NCI-H2196 (cell line): Measurements from ENCODE around the gene SHISA8.

Experiments used
- DNase-seq: peaks from one replicate; lab custom pipeline; 2025; ENCODE audit not compliant: unreplicated experiment; lab: John Stamatoyannopoulos, UW

Gene SHISA8

DNA sequence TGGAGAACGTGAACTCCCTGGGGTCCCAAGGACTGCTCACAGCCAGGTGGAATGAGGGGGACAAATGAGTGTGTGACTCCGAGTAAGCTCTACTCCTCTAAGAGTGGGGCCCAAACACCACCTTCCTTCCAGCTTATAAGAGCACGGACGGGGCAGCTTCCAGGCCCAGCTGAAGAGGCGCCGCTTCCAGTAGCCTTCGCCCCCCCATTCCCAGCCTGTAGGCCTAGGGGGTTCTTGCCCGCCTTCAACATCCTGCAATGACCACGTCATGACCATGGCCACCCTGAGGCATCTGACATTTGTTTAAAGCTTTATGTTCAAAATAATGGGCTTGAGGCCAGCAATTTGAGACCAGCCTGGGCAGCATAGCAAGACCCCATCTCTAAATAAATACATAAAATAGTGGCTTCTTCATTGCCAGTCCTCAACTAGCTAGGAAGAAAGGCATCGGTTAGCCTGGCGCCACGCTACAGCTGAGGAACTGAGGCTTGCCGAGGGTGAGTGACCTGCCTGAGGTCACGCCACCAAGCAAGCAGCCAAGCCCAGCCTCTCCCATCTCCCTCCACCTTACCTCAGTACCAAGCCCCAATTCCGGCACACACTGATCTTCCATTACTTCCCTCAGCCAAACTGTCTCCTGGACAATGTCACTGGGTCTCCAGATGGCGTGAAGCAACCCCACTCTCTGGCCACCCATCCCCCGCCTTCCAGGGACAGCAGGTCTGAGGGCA, 19.6 kb upstream of the SHISA8 start:
- no peak for DNase-seq

DNA sequence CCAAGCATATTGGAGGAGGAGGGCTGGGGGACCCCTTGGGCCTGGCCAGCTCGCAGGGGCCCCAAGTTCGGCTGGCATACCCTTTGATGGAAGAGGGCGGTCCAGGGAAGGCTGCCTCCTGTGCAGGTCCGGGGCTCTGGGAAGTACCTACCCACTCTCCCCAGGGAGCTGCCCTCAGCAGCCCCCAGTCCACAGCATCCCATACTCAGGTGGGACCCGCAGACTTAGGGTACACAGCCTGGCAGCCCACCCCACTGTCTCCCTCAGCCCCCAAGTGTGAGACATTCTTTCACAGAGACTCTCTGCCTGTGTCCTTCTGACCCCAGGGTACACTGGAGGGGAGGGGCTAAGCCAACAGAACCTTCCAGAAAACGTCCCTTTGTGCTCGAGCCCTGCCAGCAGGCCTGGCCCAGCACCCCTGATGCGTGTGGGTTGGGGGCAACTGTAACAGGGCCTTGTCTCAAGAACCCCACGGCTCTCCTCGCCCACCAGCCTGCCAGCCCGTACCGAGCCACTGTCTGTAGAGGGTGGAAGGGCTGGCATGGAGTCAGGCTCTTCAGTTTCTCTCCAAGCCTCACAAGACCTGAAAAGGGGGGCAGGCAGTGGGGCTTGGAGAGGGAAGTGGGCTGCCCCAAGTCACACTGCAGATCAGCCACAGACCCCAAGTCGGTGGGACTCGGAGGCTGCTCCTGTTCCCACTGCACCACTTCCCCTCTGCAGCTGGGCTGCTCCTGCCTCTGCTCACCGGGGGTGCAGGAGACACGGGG, 18.7 kb upstream of the SHISA8 start:
- DNase-seq: no peak

DNA sequence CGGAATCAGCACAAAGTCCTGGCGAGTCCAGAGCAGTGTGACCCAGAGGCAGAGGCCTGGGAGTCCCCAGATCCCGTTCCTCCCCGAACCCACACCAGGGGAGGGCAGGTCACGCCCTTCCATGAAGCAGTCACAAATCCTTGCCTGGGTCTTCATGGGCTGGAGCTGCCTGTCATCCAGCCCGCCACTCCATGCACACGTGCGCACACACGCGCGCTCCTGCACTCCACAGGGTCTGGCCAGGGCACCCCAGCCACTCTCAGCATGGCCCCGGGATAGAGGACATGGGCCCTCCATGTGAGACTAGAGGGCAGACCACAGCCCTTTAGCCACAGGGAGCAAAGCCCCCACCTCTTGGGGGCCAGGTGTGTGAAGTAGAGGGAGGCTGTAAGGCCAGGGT, 17.5 kb upstream of the SHISA8 start:
- no peak for DNase-seq

DNA sequence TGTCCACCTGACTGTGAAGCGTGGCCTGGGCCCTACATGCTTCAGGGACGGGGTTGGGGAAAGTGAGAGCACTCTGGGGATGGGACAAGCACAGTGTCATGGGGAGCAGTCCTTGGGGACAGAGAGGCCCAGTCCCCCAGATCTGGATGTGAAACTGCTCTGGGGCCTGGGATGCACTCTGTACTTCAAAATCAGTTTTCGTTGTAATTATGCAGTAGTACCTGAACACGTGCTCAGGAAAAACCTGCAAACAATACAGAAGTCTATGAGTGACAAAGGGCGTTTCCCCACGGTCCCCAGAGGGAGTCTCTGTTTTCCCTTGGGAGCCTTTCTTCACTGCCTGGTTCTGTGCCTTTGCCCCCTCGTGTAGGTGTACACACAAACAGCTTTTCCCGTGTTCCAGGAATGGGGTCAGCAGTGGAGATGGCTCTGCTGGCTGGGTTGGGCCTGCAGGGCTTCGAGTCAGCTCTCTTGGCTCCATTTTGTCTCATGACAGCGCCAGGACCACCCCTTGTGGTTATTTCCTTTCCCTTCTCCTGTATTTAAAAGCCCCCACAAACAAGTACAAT, 16.9 kb upstream of the SHISA8 start:
- no peak for DNase-seq

DNA sequence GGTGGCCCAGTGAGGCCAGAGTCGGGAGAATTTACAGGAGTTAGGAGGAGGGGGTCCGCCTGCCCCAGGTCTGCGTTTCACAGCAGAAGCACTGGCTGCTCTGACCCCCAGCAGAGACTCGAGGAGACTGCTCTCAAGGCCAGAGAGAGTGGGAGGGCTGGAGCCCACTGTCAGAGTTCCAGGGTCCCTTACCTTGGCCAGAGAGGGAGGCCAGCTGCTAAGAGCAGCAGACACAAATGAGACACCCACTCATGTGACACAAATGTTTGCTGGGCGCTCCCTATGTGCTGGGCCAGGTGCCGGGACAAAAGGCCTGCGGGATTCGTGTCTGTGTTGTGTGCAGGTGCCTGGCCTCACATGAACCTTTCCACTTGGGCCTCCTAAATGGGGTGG, 14.5 kb upstream of the SHISA8 start:
- DNase-seq: no peak

DNA sequence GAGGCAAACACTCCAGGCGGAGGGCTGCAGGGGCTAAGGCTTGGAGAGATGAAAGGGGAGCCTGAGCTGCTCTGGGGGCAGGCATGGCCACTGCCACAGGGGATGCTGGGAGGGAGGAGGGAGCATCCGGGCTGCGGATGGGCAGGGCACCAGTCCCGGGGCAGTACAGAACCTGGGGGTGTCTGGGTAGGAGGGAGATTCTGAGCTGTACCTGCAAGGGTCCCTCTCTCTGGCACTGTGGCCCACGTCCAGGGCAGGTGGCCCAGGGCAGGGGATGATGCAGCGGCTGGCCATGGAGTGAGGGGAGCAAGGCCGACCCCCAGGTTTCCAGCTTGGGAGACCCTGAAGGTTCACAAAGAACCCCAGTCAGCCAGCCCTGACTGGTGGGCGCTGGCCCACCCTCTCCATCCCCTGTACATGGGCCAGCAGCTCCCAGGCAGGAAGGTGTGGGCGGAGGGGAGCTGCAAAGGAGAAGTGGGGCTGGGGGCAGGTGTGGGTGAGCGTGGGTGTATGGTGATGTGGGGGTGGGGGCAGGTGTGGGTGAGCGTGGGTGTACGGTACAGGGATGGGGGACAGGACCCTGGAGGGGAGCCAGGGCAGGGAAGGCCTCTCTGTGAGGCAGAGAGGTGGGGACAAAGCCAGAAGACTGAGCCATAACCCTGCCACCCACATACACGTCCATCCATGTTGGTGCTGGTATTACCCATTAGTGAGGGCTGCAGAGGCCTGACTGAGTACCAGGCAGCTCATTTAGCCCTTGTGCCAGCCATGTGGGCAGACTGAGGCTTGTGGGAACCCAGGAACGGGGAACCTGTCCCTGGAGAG, 13.9 kb upstream of the SHISA8 start:
- DNase-seq: no peak

DNA sequence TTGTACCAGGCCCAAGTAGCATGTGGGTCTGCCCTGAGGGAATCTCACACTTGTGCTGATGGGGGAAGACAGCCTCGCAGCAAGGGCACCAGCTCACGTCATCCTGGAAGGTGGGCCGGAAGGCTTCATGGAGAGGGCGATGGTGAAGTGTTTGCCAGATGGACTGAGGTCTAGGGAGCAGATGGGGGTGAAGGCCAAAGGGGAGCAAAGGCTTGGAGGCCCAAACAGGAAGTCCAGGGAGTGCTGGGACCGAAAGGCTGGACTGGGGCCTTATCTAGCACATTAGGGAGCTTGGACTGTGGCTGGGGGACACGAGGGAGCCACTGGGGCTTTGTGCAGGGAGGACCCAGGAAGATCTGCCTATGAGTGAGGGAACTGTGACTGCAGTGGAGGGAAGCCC, 12.9 kb upstream of the SHISA8 start:
- no peak for DNase-seq

DNA sequence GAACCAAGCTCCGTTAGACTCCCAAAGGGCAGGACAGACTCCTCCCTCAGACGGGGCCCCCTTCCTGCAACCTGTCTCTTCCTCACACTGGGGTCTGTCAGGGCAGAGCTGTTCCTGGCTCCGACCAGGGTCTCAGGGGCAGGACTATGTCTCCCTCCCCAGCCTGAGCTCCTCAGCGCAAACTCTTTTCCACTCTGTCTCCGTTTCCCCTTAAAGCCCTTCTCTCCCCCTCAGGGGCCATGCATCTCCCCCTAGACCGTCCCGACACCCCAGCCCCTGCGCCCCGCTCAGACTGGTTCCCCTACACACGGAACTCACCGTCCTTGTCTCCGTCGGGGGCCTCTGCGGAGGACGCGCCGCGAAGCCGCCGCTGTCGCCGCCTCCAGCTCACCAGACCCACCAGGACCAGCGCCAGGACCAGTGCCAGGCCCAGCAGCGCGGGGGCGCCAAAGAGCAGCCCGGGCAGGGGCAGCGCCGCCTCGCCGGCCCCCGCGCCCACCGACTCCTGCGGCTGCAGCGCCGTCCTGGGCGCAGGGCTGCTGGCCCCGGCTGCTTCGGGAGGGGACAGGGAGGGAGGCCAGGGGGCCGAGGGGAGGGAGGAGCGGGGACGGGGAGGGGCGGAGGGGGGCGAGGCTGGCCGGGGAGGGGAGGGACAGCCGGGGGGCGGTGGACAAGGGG, 11.0 kb upstream of the SHISA8 start:
- no peak for DNase-seq

DNA sequence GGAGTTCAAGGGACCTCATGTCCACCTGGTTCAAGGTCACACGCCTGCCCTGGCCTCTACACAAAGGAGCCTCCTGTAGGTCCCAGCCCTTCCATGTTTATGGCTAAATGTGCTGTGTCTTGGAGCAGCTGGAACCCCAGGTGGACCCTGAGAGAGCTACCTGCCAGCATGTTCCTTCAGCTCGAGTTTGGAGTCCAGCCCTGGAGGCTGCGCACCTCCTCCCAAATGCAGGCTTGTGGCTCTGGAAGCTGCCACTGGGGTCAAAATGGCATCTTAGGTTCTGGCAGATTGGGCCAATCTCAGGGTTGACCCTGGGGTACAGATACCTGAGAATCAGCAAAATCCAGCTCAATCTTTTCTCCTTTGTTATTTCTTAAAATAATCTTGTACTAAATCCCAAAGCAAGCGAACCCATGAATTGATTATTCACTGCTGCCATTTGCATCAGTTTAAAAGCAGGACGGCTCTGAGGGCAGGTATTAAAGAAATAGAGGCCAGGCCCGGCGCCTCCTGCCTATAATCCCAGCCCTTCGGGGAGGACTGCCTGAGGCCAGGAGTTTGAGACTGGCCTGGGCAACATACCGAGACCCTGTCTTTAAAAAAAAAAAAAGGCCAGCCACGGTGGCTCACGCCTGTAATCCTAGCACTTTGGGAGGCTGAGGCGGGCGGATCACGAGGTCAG, 8.9 kb upstream of the SHISA8 start:
- no peak for DNase-seq

DNA sequence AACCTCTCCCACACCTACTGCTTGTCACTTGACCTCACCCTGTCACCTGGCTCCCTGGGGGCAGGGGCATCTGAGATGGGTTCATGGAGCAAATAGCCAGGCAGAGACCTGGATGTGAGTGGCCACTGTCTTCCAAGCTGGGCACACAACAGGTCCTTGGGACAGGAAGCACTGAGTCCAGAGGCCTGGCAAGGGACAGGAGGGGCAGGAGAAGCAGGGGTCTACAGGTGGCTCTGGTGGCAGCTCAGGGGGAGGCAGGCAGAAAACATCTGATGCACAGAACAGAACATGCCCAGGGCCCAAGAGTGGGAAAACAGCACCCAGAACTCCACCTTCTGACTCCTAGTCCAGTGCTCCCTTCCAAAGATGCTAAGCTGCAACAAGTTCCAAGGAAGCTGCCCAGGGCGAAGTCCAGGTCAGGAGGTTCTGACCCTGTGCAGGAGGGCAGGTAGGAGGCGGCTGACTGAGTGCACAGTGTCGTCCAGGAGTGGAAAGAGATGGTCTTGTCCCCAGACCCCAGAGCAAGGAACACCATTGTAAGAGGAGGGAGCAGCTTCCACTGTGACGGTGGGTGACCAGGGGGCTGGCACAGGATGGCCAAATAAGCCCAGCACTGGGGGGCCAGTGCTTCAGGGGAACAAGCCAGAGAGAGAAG, 8.2 kb upstream of the SHISA8 start:
- DNase-seq: no peak

DNA sequence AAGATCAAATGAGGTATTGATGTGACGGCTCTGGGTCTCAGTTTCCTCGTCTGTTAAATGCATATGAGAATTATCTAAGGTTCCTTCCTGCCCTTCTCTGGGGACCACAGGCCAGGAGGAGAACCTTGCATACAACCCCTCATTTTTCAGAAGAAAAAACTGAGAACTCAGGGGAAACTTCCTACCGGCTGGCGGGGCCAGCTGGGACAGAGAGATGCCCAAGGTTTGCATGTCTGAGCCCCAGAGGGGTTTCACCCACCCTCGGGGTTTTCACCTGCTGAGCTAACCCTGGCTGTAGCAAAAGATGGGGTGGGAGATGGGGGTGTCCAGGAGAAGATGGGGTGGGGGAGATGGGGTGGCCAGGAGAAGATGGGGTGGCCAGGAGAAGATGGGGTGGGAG, 7.5 kb upstream of the SHISA8 start:
- no peak for DNase-seq

DNA sequence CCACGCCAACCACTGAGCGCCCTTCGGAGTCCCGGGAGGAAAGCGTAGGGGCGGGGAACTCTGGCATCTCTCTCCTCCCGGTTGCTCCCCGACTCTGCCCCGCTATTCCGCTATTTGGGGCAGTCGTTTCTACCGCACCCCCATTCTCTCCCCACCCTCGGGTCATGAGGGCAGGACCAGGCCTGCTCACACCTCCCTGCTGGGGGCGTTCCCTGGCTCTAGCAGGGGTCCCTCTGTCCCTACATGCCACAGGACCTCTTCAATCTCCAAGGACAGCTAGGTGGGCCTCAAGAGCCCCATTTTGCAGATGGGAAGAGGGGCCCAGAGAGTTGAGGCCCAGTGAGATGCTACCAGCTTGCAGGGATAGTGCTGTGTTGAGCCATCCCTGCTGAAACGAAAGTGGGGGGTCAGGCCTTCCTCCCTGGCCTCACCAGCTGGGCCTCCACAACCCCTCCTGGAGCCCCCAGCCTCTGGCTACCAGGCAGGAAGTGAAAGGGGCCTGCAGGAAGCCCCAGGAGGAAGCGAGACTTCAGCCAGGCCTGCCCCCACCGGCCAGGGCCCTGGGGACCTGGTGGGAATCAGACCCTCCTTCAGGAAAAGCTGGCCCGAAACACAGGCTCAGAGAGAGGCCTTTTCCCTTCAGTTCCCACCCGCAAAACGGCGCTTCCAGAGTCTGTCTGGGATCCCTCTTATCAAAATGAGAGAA, 5.5 kb upstream of the SHISA8 start:
- DNase-seq: no peak

DNA sequence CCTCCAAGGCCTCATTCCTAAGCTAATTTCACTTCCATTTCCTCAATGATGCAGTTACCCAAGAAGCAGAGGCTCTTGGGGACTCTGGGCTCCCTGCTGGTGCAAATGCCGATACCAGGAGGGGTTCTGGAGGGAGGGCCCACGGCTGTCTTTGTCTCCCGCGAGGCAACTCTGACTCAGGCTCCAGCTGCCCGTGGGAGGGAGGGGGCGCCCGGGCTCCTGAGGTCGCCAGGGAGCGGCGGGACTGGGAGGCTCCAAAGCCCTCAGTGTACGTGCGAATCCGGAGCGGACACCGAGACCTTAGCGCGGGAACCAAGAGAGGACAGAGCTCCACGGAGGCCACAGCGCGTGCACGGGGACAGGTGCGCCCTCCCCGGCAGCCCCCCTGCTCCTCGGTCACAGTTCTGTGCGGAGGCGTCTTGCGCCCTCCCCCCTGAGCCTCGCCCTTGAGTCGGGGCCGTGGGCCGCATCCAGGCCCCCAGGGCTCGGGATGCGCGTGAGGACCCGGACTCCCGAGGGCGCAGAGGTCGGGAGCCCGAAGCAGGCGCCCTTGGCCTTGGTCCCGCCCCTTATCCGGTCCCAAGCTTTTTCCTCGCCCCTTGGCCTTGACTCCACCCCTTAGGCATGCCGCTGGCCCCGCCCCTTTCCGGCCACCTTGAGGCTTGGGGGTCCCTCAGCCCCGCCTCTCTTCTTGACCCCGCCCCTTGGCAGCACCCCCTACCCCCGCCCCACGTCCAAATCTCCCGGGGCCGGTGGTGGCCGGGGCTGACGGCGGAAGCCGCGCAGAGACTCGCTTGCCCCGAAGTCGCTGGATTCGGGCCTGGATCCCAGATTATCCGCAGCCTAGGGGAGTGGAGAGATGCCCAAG, 4.7 kb upstream of the SHISA8 start:
- DNase-seq: no peak

DNA sequence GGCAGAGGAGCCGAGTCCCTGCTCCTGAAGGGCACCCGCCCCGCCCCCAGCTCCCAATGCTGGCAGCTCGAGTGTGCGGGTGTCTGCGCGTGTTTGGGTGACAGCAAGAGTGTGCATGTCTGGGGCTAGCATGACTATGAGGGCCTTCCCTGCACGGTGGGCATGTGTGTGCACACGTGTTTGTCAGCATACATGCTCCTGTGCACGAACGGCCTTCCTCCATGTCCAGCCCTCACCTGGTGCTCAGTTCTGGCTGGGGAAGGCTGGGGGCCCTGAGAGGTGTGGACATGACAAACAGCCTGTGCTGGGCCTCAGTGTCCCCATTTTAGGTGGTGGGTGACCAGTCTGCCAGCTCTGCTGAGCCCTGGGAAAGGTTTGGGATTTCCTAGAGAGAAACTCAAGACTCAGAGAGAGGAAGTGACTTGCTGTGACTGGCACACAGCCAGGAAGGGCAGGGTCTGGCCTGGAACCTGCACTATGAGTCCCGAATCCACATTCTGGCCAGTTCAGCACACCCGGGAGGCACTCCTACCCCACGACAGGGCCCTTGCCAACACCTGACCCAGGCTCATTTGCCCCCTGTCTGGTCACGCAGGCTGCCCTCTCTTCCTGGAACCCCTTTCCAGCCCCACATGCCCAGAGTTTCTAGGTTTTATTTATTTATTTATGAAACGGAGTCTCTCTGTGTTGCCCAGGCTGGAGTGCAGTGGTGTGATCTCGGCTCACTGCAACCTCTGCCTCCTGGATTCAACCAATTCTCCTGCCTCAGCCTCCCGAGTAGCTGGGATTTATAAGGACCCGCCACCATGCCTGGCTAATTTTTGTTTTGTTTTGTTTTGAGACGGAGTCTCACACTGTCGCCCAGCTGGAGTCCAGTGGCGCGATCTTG, 3.3 kb upstream of the SHISA8 start:
- peak; percentile 66 for DNase-seq

DNA sequence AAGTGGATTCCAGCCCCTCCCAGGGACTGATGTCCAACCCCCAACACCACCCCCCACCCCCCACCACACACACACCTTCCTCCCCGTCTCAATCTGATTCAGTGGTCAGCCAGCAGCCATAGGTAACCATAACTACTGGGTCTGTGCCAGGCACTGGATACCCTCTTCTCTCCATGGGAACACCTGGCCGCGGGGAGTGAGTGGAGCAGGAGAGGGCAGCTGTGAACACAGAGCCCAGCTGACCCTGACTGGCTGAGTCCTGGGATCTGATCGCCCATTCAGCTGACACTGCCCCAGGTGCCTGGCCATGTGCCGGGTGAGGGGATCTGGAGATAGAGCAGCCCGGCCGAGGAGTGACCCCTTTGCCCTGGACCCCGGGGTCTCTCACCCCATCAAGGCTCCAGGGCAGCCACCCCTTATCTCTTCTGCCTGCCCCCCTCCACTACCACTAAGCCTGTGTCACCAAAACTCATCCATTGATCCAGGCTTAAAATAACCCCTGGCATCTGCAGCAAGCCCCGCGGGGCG, 2.6 kb upstream of the SHISA8 start:
- DNase-seq: peak; percentile 91

DNA sequence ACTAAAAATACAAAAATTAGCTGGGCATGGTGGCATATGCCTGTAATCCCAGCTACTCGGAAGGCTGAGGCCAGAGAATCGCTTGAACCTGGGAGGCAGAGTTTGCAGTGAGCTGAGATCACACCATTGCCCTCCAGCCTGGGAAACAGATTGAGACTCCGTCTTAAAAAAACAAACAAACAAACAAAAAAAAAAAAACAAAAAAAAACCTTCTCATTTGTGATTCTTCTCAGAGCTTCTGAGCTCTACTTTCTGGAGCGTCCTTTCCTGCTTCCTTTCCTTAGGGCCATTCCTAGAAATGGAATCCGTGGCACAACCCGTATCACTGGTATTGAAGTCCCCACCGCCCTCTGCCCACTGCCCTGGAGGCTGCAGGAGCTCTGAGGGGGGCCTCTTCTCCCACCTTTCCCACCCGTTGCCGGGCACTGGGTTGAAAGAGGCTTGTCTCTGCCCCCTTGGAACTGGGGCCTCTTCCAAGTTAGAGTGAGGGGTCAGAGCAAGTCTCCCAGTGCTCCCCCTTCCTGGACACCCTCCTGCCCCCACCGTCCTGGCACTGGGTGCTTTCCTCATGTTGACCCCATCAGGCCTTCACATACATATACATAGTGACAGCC, 2.0 kb upstream of the SHISA8 start:
- DNase-seq: no peak
